ENCODE measurements around the gene CACNA2D4.

GRCh38 chr12:1929985-1930802 lies 11.7 kb upstream of the CACNA2D4 start:
- TF ChIP-seq CTCF (IDR thresholded peaks at IDR 0.05) (no peak), POLR2AphosphoS5 (IDR thresholded peaks at IDR 0.05) (no peak), POLR2A (IDR thresholded peaks at IDR 0.05) (no peak), EP300 (IDR thresholded peaks at IDR 0.05) (no peak)

Measured in sigmoid colon (tissue), 4 donors.